ENCODE results near the gene SRGAP3.

DNA sequence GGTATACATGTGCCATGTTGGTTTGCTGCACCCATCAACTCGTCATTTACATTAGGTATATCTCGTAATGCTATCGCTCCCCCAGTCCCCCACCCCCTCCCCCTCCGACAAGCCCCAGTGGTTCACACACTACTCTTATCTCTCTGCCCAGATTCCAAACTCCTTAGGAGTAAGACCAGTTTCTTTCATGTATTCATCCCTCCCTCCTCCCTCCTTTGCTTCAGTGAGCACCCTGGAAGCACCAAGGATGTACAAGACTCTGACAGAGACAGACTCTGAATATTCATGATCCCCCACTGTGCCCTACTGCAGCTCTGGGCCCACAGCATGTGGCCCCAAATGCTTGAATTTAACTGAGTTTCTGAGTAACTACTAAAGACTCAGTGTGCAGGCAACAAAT is 172.4 kb downstream of the SRGAP3 start:
- TF ChIP-seq TAF1 (IDR thresholded peaks at IDR 0.05; ENCODE audit: low read depth) = no peak
- no peak for TF ChIP-seq RAD21 (IDR thresholded peaks at IDR 0.05; ENCODE audit: low read depth)
- TF ChIP-seq YY1 (IDR thresholded peaks at IDR 0.05; ENCODE audit: low read depth) = no peak
- TF ChIP-seq, protein P1, sequence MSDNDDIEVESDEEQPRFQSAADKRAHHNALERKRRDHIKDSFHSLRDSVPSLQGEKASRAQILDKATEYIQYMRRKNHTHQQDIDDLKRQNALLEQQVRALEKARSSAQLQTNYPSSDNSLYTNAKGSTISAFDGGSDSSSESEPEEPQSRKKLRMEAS (IDR thresholded peaks at IDR 0.05) = no peak
- TF ChIP-seq CEBPB (IDR thresholded peaks at IDR 0.05) = no peak
- TF ChIP-seq EP300 (IDR thresholded peaks at IDR 0.05; ENCODE audit: borderline replicate concordance) = no peak
- no peak for TF ChIP-seq EGR1 (IDR thresholded peaks at IDR 0.05)
- no peak for TF ChIP-seq FOXM1 (IDR thresholded peaks at IDR 0.05; ENCODE audit: borderline replicate concordance, low read depth)
- TF ChIP-seq, protein P2, sequence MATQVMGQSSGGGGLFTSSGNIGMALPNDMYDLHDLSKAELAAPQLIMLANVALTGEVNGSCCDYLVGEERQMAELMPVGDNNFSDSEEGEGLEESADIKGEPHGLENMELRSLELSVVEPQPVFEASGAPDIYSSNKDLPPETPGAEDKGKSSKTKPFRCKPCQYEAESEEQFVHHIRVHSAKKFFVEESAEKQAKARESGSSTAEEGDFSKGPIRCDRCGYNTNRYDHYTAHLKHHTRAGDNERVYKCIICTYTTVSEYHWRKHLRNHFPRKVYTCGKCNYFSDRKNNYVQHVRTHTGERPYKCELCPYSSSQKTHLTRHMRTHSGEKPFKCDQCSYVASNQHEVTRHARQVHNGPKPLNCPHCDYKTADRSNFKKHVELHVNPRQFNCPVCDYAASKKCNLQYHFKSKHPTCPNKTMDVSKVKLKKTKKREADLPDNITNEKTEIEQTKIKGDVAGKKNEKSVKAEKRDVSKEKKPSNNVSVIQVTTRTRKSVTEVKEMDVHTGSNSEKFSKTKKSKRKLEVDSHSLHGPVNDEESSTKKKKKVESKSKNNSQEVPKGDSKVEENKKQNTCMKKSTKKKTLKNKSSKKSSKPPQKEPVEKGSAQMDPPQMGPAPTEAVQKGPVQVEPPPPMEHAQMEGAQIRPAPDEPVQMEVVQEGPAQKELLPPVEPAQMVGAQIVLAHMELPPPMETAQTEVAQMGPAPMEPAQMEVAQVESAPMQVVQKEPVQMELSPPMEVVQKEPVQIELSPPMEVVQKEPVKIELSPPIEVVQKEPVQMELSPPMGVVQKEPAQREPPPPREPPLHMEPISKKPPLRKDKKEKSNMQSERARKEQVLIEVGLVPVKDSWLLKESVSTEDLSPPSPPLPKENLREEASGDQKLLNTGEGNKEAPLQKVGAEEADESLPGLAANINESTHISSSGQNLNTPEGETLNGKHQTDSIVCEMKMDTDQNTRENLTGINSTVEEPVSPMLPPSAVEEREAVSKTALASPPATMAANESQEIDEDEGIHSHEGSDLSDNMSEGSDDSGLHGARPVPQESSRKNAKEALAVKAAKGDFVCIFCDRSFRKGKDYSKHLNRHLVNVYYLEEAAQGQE (IDR thresholded peaks at IDR 0.05; ENCODE audit: low read depth) = no peak
- no peak for TF ChIP-seq NFIC (IDR thresholded peaks at IDR 0.05)
